HFF-Myc (cell line): ENCODE measurements around the gene CLSTN3.

Source experiments
- DNase-seq: peaks from one replicate; pipeline ENCODE4 v3.0.0-alpha.2; 2011; ENCODE audit warnings: low read depth; ENCODE audit errors: extremely low read depth
- H3K4me3 ChIP-seq: replicated peaks from 2 replicates; pipeline ENCODE4 v1.5.1; 2011; ENCODE audit warnings: low read depth, mild to moderate bottlenecking, control low read depth, low read length
- TF ChIP-seq, protein P1 (sequence below): IDR thresholded peaks from 2 replicates; pipeline ENCODE4 v1.5.1; 2012; ENCODE audit warnings: mild to moderate bottlenecking, low read depth, low read length, control low read depth; ENCODE audit errors: missing control alignments

Gene CLSTN3

DNA sequence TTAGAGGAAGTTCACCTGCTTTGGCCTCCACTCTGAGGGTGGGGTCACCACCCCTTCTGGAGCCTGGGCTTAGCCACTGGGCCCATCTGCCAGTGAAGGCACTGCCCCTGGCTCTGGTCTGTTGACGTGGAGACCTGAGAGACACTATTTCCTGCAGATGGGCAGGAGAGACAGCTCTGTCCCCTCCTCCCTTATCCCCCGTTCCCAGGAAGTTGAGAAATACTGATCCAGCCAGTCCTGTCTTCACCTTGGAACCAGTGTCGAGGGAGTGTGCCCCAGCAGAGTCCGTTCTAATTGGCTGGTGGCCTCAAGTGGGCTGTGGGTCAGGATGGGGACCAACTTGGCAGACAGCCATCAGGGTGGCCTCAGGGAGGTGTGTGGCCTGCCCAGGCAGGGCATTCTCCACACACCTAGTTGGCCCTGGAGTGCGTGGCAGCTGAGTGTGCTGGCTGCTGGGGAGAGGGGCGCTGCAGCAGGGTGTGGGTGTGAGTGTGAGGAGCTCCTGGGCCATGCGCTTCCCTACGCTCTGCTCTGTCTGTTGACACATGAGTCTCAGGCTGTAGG, 25.4 kb downstream of the CLSTN3 start:
- TF ChIP-seq, protein P1, sequence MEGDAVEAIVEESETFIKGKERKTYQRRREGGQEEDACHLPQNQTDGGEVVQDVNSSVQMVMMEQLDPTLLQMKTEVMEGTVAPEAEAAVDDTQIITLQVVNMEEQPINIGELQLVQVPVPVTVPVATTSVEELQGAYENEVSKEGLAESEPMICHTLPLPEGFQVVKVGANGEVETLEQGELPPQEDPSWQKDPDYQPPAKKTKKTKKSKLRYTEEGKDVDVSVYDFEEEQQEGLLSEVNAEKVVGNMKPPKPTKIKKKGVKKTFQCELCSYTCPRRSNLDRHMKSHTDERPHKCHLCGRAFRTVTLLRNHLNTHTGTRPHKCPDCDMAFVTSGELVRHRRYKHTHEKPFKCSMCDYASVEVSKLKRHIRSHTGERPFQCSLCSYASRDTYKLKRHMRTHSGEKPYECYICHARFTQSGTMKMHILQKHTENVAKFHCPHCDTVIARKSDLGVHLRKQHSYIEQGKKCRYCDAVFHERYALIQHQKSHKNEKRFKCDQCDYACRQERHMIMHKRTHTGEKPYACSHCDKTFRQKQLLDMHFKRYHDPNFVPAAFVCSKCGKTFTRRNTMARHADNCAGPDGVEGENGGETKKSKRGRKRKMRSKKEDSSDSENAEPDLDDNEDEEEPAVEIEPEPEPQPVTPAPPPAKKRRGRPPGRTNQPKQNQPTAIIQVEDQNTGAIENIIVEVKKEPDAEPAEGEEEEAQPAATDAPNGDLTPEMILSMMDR = no peak
- no peak overlapping the region for H3K4me3 ChIP-seq
- no peak for DNase-seq

DNA sequence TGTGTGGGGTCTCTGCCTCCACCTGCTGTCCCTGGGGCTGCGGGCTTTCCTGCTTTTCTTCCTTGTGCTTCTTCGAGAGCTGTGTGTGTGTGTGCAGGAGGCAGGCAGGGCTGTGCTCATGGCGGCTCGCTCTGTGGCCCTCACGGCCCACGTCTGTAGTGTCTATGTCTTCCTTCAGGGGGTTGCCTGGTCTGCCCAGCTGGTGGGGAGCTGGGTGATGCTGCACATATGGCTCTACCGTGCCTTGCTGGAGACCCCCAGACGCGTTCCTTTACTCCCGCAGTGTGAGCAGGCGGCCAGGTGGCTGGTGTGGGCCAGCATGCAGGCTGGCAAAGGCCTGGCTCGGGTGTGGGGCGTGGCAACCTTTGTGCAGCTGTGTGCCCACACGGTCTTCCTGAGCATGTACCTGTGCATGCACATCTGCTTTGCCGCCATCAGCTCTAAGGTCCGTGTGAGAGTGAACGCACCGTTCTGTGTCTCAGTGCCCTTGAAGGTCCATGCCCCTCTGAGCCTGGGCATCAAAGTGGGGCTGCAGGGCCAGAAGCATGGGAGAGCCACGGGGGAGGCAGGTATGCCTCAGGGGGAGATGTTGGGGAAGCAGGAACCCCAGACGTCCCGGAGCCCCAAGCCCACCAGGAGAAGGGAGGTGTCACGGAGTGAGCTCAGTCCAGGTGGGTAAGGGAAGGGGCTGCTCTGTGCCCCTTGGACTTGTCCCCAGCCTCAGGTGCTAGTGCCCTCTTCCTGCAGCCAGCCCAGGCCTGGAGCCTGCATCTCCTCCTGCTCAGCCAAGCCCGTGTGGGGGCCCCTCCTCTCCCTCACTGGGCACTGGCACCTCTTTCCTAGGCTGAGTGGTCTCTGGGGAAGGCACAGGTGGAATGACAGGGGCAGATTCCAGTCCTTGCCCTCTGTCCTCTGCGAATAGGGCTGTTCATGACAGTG, 26.4 kb downstream of the CLSTN3 start:
- TF ChIP-seq, protein P1 = no peak
- no peak for DNase-seq
- no peak overlapping the region for H3K4me3 ChIP-seq

DNA sequence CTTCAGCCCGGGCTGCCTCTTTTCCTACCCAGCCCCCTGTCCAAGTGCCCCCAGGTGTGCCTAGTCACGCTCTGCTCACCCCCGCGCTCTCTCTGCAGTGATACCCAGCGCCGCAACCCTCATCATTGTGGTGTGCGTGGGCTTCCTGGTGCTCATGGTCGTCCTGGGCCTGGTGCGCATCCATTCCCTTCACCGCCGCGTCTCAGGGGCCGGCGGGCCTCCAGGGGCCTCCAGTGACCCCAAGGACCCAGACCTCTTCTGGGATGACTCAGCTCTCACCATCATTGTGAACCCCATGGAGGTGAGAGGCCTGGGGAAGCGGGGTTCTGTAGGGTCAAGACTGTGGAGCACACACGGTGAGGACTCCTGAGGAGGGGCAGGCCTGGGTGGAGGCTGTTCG, 27.2 kb downstream of the CLSTN3 start:
- TF ChIP-seq, protein P1 = no peak
- no peak for DNase-seq
- H3K4me3 ChIP-seq = no peak overlapping the region

DNA sequence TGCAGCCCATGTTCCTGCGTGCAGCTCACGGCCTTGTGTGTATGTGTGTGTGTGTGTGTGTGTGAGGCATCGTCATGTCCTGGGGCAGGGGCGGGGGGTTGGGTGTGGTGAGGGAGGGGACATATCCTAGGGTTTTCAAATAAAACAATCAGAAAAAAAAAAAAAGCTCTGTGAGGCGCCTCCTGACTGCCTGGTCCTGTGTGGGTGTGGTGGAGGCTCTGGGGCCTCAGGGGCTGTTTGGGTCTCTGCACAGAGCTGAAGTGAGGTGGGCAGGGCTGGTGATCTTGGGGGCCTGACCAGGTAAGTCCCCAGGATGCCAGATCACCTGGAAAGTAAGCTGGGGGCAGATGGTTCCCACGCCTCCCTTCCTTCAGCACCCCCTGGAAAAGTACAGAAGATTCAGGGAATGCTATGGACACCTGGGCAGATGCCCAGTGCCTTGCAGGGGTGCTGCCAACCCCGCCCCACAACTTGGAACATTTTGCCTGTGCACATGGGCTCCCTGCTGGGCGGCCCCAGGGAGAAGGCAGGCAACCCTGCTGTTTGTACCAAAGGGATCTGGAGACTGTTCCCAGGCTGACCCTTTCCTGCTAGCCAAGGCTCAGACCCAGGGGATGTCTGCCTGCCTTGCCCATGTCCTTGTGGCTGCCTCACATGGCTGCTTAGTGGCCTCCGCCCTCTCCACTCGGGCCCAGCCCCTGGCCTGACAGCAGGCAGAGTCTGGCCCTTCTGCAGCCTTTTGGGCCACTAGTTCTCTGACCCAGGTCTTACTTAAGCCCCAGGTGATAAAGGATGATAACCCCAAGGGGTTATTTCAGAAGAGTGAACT, 28.8 kb downstream of the CLSTN3 start:
- TF ChIP-seq, protein P1 = no peak
- DNase-seq = no peak
- no peak overlapping the region for H3K4me3 ChIP-seq

DNA sequence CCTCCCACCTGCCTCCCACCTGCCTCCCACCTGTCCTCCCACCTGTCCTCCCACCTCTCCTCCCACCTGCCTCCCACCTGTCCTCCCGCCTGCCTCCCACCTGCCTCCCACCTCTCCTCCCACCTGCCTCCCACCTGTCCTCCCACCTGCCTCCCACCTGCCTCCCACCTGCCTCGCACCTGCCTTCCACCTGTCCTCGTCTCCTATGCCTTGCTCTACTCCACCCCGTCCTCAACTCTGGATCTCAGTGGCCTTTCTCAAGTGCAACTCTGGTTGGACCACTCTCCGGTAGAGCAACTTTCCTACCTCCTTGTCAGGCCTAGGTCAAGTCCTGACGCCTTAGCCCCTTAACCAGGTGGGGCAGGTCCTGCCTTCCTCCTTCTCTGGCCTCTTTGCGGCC, 30.0 kb downstream of the CLSTN3 start:
- no peak overlapping the region for H3K4me3 ChIP-seq
- TF ChIP-seq, protein P1 = no peak
- DNase-seq = no peak

DNA sequence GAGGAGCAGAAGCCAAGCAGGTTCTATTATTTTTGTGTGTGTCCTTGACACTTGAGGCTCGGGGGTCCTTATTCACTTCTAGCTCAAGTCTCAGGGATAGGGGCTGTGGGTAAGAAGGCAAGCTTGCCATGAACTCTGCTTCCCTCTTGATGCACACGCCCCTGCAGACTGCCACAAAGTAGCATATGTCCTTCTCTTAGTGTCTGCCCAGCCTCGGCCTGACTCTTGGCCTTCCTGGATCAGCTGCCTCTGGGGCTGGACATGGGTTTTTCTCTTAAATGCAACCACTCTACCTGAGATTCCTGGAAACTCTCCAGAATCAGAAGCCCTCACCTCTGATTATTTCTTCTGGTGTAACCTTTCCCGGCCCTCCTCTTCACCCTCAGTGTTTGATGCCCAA, 31.2 kb downstream of the CLSTN3 start:
- H3K4me3 ChIP-seq = no peak overlapping the region
- TF ChIP-seq, protein P1 = no peak
- no peak for DNase-seq
